Loucy (cell line): ENCODE data around the gene TMPRSS15.

ENCODE experiments used
- CTCF ChIP-seq: fragments of 200-600 bp; sonication (generic); conservative IDR thresholded peaks from 2 replicates; pipeline ENCODE4 v1.5.1; 2014; ENCODE audit warnings: mild to moderate bottlenecking, antibody characterized with exemption, low read length
- EZH2phosphoT487 ChIP-seq: fragments of 200-600 bp; IDR thresholded peaks from 2 replicates; pipeline ENCODE4 v1.6.1; 2018; ENCODE audit warnings: antibody characterized with exemption, mild to moderate bottlenecking, moderate library complexity, borderline replicate concordance

DNA sequence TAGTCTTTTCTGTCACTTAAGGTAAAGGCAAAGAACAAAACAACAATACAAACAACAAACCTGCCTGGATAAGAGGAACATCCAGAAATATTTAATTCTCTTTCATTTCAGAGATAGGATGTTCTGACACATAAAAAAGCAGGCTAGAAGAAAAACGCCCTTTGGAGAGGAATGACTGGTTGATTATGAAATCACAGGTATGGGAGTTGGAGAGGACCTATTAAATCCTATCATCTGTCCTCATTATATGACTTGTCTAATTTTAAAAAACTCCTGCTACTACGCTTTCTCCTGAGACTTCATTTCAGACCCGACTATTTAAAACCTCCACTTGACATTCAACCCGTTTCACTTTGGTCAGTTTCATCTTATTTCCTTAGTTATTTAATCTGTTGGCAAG is 54.1 kb downstream of the TMPRSS15 start:
- no peak for TF ChIP-seq CTCF
- no peak for TF ChIP-seq EZH2phosphoT487
